CD4-positive, alpha-beta T cell treated with Interleukin-12 subunit alpha and Interleukin-12 subunit beta, for 1 hour (primary cell): Measurements from ENCODE around the gene CHST1.

Experiments used
- DNase-seq: peaks from one replicate; pipeline ENCODE4 v3.0.0-alpha.2; 2020

Gene CHST1

DNA sequence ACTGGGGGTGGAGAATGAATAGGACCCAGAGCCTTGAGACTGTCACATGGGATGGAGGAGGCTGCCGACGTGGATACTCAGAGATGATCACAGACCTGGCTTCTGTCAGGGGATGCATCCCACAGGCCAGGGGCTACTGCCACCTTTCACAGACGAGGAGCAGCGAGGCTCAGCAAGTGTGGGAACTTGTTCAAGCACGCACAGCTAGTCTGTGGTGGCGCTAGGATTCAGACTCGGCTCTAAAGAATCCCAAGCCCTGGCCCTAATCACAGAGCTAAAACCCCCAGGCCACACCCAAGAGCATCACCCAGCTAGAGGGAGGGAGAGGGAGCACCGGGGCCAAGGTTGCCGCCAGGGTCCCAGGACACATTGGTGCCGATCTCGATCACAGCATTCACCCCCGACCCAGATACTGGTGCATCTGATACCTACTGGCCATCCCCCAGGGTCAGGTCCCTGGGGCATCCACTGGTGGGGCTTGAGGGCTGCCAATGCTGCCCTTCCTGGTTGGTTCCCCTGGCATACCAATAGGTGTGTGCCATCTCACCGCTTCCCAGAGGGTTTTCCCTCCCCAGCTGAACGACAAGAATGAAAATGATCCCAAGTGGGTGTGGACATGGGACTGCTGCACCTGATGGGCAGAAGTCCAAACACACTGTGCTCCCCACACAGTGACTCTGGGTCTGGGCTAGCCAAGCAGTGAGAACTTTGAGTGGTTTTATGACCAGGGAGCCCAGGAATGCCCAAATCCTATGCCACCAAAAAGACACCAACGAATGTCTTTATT lies 6.2 kb downstream of the CHST1 start:
- DNase-seq: no peak

DNA sequence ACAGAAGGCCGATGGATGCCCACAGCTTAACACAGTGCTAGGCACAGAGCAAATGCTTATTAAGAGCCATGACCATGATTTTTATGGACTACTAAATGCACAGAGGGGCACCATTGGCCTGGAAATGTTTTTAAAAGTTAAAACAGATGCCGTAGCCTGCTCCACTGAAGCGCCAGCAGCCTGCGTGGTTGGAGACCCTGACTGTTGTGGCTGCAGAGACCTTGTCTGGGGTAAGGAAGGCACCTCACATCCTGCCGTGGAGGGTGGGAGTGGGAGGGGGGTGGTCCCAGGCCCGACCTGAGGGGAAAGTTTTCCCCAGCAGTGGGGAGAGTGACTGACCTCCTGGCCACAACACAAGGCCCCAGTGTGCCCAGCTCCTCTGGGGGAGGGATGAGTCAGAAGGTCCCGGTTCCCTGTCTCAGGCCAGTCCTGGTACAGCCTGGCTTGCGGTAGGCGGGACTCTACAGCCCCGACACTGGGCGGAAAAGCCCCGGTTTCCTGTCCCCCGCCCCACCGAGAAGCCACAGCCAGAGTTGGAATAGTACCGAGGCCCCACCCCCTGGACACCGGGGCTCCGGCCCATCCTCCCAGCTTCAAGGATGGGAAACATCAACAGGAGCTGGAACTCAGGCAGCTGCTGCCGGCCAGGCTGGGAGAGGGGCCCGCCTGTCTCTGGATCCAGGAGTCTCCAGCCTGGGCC lies 7.0 kb downstream of the CHST1 start:
- no peak for DNase-seq

DNA sequence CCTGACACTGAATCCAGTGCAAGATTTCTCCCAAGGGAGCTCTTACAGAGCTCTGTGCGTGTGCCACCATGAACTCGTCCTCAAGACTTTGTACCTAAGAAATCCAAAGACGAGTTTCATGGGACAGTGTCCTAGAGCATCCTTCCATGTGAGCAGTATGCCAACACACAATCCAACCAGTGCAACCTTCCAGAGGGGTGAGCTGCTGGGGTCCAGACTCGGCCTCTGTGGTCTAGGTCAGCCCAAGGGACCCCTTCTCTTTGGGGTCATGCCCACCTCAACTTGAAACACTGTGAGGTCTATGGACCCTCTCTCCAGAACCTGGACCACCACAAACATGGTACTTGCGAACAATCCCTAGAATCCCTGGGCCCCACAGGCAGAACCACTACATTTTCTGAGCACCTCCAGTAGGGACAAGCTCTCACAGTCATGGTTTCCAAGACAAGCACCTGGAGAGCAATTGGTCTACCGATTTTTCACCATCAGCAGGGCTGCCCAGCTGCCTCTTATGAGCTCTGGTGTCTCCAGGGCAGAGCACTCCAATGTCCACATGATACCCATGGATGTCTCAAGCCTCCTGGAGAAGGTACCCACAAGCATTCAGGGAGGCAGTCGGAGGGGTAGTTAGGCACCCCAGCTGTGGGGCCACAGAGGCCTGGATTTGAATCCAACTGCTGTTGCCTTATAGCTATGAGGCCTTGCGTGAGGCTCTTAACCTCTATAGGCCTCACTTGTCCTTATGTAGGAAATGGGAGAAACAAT lies 7.7 kb downstream of the CHST1 start:
- no peak for DNase-seq

DNA sequence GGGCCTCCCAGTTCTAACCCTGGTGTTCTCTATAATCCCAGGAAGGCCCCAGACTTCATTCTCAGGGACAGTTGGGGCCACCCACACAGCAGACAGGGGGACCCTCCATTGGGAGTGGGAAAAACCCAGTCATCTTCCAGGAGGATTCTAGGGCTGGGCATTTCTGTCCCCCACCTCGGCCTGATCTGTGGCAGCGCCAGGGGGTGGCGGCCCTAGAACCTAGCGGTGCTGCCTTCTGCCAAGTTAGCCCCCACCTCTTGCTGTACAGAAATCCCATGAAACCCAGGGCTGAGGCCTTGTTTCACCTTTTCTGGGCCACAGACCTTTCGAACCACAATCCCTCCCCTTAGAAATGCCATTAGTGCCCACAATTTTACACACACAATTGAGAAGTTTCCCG lies 9.6 kb downstream of the CHST1 start:
- no peak for DNase-seq

DNA sequence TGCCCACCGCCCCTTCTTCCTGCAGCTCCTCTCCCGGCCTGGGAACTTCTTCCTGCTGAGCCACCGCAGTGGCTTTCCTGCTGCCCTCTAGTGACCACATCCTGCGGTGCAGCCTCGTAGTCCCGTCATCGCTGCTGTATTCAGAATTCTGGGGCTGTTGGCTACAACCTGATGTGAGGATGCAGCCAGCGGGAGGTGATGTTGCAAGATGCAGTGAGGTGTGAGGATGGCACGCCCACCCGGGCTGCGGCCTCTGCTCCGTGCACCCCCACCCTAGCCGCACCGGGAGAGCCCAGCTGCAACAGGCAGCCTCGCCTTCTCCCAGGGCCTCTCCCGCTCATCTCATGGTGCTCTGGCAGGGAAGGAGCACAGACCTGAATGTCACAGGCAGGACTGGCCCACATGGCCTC lies 10.1 kb downstream of the CHST1 start:
- peak; percentile 45 for DNase-seq

DNA sequence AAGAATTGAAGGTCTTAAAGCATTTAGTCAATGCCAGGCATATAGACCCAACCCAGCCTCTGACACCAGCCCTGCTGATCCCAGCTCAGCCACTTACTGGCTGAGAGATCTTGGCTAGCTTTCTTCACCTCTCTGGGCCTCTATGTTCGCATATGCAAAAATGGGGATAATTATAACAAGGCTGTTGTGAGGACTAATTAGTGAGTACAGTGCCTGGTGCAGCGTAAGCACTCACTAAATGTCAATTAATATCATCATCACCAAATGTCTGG lies 10.5 kb downstream of the CHST1 start:
- no peak for DNase-seq

DNA sequence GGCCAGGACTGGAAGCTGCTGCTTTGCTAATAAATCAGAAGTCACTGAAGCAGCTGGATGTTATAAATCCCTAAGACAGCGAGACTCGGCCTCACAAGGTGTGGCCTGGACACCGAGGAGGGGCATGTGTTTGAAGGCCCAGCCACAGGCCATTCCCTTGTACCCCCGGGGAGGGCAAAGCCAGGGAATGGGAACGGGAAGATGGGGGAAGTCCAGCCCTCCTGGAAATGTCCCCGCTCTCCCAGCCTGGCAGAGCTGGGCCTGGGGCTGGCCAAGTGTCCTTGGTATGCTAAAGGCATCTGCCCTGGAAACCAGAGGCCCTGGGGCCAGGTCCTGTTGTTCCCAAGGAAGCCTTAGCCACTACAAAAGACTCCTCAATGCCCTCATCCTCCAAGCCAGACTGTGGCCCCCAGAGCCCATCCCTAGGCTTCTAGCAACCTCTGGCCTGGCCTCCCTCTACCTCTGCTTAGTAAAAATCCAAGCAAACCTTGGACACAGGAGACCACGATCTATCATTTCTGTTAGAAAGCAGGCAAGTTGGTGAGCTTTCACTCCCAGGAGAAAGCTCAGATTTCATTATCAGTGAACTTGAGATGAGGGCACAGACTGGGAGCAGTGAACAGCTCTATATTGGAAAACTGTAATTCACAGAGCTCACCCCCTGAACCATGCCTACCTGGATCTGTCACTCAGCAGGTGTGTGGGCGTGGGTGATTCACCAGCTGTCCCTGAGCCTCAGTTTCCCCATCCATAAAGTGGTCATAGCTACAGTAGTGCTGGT lies 11.0 kb downstream of the CHST1 start:
- DNase-seq: no peak

DNA sequence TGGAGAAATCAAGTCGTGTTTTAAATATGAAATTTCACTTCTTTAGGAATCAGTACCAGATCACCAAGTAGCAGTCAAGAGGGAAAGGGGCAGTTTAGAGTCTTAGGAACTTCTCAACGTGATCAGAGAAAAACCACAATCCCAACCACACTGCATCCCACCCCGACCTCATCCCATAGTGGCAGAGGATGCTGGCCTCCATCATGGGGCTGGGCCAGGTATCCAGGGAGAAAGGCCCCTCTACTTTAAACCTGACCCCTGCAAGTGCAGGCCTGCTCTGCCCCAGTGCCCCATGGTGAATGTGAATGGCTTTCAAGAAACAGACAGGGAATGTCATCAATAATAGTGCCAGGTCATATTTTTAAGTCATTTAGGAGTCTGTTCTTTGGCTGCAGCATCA lies 12.1 kb downstream of the CHST1 start:
- DNase-seq: no peak

DNA sequence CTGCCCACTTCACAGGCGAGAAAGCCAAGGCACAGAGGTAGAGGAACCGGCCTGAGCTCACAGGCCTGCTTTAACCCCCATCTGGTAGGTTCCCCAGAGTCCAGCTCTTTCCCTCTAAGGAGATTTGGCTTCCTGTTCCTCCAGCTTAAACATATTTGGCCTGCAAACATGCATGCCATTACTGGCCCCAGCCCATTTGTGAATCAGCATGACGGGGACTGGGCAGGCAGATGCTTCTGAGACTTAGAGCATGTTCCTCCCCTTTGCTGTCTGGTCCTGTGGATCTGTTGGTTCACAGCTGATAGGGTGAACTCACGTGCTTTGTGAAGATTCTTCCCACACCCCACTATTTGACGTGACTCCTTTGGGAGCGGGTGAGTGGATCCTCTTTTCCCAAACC lies 12.6 kb downstream of the CHST1 start:
- DNase-seq: no peak

DNA sequence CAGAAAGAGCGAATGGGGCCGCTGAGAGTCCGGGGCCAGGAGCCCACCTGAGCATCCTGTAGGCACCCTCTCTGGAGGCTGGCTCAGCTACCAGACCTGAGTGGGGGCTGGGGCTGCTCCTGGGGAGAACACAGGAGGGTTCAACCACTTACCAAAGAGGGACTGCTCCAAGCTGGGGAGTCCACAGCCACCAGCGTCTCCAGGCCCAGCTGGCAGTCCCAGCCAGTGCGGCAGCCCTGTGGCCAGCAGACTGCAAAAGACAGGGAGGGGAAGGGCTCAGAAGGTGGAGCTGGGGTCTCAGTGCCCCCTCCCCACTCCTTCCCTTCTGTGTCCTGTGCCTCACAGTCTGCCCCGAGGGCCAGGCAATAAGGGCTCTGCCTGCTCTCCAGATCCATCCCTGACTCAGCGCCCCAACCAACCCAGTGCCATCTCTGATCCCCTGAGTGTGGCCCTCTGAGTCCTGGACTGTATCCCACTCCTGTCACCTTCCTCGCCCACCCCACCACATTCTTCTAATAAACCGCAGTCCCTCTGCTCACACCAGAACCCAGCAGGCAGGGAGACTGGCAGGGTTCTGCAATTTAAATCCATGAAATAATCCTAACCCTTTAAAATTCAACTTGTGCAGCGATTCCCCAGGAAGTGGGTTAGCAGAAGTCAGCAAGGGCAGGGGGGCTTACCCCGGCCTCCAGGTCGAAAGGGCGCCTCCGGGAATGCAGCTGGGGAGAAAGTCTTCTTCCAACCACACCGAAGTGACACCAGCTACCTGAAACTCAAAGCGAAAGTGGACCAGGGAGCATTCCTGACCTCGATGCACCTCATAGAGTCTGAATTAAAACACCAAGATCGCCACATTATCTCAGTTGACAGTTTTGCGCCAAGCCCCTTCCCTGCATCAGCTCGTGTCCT lies 13.3 kb downstream of the CHST1 start:
- no peak for DNase-seq

DNA sequence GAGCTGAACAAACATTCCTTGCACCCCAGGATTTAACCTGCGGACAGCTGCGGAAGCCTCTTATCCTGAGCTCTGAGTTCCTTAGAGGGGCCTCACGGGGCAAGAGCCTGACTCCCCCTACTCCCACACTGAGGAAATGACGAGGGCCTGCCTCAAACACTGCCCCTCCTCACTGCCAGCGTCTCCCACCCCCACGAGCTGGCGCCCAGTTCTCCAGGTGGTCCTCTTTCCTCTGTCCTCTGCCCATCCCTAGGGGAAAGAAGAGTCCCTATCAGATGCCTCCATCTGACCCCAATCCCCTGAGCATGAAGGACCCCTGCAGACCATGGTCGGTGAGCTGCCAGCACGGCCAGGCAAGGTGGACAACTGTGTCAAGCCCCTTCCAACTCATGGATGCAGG lies 14.3 kb downstream of the CHST1 start:
- no peak for DNase-seq

DNA sequence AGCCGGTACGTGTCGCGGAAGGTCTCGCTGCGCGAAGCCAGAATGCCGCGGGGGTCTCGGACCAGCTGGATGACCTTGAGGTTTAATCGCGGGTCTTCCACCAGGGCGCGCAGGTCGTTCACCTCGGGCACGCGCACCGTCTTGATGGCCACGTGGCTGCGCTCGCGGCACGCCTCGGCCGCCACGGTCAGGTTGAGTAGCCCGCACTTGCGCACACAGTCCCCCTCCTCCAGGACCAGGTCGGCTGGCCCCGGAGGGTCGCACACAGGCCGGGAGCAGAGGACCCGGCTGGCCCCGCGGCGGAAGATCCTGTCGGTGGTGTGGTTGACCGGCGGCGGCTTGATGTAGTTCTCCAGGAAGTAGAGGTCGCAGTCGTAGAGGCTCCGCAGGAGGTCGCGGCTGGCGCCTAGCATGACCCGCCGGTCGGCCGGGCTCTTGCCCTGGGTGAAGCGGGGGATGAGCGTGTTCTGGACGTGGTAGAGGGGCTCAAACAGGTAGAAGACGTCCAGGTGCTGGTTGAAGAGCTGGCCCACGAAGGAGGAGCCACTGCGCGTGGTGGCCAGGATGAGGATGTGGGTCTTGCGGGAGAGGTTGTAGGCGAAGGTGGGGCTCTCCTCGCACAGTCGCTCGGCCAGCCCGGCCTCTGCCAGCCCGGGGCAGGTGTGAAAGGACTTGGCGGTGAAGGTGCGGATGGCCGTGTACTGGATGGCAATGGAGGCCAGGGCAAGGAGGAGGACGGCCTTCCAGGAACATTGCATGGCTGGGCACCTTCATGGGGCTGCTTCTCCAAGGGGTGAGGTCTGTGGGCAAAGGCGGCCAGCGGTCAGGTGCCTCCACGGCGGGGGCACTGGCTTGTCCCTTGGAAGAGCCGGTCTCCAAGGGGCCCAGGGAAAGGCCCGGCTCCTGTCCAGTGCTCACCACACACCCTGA lies 15.0 kb downstream of the CHST1 start:
- DNase-seq: no peak

DNA sequence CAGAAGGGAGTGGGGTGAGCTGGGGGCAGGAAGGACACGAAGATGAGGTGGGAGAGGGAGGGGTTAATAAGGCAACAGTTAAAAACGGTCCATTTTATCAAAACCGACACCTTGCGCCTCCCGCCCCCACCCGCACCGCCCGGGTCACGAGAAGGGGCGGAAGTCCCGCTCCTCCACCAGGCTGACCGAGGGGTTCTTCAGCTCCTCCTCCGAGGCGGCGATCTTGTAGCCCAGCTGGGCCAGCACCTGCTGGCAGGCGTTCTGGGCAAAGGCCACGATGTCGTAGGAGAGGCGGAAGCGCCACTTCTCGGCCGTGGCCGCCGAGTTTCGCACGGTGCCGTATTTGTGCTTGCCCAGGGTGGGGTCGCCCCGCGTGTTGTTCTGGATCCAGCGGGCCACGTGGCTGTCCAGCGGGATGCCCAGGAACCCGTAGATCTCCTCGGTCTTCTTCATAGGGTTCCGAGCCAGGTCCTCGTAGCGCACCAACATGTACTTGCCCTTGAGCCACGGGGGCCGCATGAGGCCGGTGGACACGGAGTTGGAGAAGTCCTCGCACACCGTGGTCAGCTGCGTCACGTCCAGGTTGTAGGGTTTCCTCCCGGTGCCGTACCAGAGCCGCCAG lies 15.8 kb downstream of the CHST1 start:
- DNase-seq: no peak

DNA sequence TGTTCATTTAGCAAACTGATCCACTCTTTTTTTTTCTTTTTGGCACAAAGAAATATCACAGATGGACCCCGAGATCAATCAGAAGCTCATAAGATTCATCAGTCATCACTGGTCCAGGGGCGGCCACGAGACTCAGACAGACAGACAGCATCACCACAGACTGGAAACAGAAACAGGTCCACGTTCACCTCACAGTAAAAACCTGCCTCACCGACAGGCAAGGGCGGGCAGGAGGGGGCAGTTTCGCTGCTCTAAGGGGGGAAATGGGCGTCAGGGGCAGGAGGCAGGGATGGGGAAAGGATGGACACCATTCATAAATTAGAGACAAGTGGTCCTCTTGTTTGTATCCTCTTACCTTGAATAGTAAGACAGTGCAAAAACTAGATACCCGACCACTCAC lies 16.5 kb downstream of the CHST1 start:
- no peak for DNase-seq

DNA sequence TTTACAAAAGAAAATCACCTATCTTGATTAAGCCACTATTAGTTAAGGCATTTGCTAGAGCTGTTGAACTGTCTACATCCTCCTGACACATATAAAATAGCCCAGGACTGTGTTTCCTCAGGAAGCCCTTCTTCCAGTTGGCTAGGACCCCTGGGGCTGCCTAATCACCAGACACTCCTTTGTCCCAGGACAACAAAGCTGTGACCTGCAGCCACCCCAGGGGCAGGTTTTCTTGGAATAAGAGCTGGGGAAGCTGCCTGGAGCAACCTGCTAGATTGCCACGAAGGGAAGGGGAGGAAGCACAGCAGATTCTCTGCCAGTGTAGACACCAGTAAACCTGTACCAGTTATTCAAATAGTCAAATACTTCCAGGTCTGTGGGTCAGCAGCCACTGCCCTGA lies 17.6 kb downstream of the CHST1 start:
- DNase-seq: no peak

DNA sequence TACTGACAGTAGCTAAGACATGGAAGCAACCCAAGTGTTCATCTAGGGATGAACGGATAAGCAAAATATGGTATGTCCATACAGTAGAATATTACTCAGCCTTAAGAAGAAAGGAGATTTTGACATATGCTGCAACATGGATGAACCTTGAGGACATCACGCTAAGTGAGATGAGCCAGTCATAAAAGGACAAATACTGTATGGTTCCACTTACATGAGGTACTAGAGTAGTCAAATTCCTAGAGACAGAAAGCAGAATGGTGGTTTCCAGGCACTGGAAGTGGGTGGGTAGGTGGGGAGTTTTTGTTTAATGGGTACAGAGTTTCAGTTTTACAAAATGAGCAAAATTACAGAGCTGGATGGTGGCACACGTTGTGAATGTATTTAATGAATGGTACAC lies 18.1 kb downstream of the CHST1 start:
- DNase-seq: no peak

DNA sequence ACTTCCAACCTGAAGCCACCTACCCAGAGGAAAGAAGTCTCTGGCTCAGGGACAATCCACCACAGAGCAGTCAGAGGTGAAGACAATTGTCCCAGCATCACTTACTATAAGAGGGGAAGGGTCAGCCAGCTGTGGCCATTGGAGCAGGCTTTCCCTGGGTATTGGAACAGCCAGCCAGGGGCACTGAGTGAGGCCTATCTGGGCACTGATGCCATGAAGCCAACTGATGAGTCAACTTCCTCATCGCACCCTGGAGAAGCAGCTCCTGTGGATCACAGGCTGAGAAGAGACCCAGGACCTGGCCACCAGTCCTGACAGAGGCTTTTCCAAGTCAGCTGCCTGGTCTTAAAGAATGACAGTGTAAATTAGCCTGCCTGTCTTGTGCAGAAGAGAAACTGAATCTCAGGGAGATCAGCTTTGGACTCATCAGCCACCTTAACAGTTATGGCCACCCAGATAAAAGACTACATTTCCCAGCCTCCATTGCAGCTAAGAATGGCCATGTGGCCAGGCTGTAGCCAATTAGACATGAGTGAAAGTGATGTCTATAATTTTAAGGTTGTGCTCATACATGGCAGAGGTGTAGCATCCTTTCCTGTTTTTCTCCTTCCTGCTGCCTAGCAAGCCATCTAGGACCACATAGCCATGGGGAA lies 19.0 kb downstream of the CHST1 start:
- peak; percentile 41 for DNase-seq

DNA sequence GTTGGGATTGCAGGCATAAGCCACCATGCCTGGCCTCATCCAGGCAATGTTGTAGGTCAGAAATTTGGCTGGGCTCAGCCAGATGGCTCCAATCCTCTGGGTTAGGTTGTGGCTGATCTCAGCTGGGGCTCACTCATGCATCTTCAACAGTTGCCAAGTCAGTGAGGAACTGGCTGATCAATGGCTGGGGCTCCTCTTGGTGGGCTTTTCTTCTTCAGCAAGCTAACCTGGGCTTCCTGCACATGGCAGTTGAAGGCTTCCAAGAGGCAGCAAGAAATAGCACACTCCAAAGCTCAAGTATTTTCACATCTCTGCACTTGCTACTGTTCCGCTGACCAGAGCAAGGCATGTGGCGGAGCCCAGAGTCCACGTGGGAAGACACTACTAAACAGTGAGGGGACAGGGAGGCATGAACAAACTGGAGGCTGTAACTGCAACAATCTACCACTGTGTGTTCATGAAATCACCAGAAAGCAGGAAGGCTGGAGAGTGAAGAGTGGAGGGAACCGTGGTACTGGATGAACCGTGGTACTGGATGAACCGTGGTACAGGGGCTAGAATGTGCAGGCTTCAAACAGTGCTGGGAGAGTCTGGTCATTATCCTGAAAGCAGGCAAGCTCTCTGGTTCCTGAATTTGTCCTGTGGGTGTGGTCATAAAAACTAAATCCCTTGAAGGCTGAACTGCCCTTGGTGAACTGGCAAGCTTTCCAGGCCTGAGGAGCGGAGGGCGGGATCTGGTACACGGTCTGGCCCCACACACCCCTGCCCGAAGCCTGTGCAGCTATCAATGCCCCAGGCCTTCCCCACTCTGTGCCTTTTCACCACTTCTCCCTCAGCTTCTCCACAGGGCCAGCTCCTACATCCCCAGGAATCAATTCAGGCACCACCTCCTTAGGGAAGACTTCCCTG lies 20.2 kb downstream of the CHST1 start:
- no peak for DNase-seq
